Activated T-helper 2 cell treated with anti-CD3 and anti-CD28 coated beads, Interferon-gamma antibody, Interleukin-2, Interleukin-4, amounts not matched to agents 10 μg/mL and 5 μg/mL and 100 μg/mL, durations not matched to agents 14 hours and 24 hours and 36 hours (primary cell): Measurements from ENCODE around the gene ABCG5. TPM values are rescaled to one million over a fixed set of nuclear protein-coding genes. Genes with fewer than 3 reads are reported as not detected.

Source experiments
- DNase-seq: peaks from one replicate; pipeline ENCODE4 v3.0.0; 2021; ENCODE audit warnings: low spot score
- H3K27ac Mint-ChIP-seq: one replicate; pipeline ENCODE4 v1.8.0; 2021; ENCODE audit warnings: mixed read lengths
- H3K27me3 Mint-ChIP-seq: one replicate; pipeline ENCODE4 v1.8.0; 2021; ENCODE audit warnings: low read depth, mixed read lengths
- H3K36me3 Mint-ChIP-seq: one replicate; pipeline ENCODE4 v1.8.0; 2021; ENCODE audit warnings: low read depth, mixed read lengths
- H3K4me1 Mint-ChIP-seq: one replicate; pipeline ENCODE4 v1.8.0; 2021; ENCODE audit warnings: low read depth, mixed read lengths
- H3K4me3 Mint-ChIP-seq: one replicate; pipeline ENCODE4 v1.8.0; 2021; ENCODE audit warnings: low read depth, mild to moderate bottlenecking, moderate library complexity, mixed read lengths
- H3K9me3 Mint-ChIP-seq: one replicate; pipeline ENCODE4 v1.8.0; 2021; ENCODE audit warnings: mixed read lengths
- intact Hi-C: fragments of 100-400 bp; cut with micrococcal nuclease; formaldehyde crosslinking; loops from one replicate; pipeline ENCODE4 v1.15.1; 2023
- total RNA-seq: library from RNA; stranded (reverse); gene quantifications from 2 replicates; pipeline ENCODE4 v1.2.3, GENCODE V29; 2022

ABCG5 gene
- total RNA-seq, 1 donor from 2014 or later: 0.14 TPM

DNA sequence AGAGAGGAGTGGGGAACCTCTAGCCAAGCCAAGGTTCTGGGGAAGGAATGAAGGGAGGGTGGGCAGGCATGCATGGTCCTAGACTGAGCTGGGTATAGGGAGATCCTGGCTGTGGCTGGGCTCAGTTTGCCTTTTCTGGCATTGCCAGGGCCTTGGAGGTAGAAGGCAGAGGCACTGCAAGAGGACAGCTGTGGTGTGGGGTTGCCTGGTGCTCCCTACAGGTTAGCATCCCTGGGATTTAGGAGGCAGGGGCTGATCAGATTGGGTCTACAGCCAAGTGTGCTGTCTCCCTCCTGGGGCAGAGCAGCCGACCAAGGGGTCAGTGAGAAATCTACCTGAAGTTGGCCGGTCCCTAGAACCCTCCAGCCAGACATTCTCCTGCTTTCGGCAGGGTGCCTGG lies 16.0 kb upstream of the ABCG5 start:
- Mint-ChIP-seq H3K27ac (no peak overlapping the region), H3K4me3 (no peak overlapping the region), H3K36me3 (no peaks in the 10 kb centered on the region), H3K27me3 (peaks cover 39% of the 10 kb centered on the region), H3K9me3 (no peaks in the 10 kb centered on the region), H3K4me1 (no peaks in the 10 kb centered on the region)
- intact Hi-C loops: no loop called here
- no peak for DNase-seq

DNA sequence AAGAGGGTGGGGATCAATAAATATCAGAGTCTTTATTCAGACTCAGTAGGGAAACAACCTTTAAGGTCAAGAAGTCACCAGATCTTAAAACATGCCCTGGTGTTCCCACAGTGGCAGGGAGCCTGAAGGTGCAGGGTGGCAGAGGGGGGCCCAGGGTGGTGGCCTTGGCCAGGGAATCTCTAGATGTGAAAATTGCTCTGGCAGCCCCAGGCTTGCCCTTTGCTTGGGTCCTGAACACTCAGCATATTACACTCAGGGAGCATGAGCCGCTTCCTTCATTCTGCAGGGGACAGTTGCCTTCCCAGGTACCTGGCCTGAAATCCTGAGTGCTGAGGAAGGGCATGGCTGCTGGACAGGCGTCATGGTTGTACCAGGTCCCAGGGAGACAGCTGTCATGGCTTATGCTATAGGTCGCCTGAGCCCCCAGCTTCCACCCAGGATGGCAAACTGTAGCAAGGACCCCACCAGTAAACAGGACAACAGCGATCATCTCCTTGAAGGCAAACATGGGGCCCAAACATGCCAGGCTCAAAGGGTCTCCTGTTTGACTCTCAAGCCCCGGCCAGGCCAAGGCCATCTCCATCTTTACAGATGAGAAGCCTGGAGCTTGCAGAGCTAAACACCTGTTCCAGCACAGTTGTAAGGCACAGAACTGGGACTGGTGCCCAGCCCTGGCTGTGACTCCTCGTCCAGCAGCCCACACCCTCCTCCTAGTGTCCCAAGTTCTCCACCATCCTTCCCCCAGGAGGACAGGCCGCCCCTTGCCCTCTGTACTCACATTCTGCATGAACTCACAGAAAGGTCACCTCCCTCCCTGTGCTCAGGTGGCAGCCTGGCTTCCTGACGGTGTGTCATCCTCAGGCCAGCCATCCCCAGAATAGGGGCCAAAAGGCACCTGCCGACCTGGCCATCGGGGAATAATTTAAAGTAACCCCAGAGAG lies 14.8 kb upstream of the ABCG5 start:
- no peaks in the 10 kb centered on the region for H3K4me1 Mint-ChIP-seq
- H3K27me3 Mint-ChIP-seq: peaks cover 32% of the 10 kb centered on the region
- H3K4me3 Mint-ChIP-seq: no peak overlapping the region
- no peaks in the 10 kb centered on the region for H3K36me3 Mint-ChIP-seq
- DNase-seq: no peak
- H3K9me3 Mint-ChIP-seq: no peaks in the 10 kb centered on the region
- no peak overlapping the region for H3K27ac Mint-ChIP-seq
- intact Hi-C loops: no loop called here

GRCh38 chr2:43852196-43852730 lies 13.6 kb upstream of the ABCG5 start:
- Mint-ChIP-seq H3K9me3 (no peaks in the 10 kb centered on the region), H3K4me1 (no peaks in the 10 kb centered on the region), H3K27ac (no peak overlapping the region), H3K4me3 (no peak overlapping the region), H3K36me3 (no peaks in the 10 kb centered on the region), H3K27me3 (peaks cover 21% of the 10 kb centered on the region)
- intact Hi-C loops: no loop called here
- no peak for DNase-seq

GRCh38 chr2:43851011-43851980 lies 12.7 kb upstream of the ABCG5 start:
- H3K4me3 Mint-ChIP-seq: no peak overlapping the region
- H3K9me3 Mint-ChIP-seq: no peaks in the 10 kb centered on the region
- DNase-seq: no peak
- H3K27me3 Mint-ChIP-seq: peaks cover 14% of the 10 kb centered on the region
- H3K27ac Mint-ChIP-seq: no peak overlapping the region
- no peaks in the 10 kb centered on the region for H3K4me1 Mint-ChIP-seq
- H3K36me3 Mint-ChIP-seq: no peaks in the 10 kb centered on the region
- intact Hi-C loops: no loop called here

DNA sequence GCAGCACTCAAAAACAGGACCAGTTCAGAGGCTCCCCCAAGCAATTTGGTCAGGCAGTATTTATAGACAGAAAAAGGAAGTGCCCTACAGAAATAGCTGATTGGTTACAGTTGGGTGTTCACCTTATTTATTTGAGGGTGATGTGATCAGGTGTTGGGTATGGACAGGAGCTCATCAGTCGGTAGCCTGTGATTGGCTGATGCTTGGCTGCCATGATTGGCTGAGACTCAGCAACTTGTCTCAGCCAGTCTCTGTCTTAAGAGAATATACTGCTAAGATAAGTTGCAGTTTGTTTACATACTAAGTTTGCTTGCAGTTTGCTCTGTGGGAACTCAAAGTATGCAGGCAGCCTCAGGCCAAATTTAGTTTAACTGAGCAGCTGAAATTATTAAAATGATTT lies 9.6 kb upstream of the ABCG5 start:
- no peak for DNase-seq
- Mint-ChIP-seq H3K36me3 (no peaks in the 10 kb centered on the region), H3K4me3 (no peak overlapping the region), H3K27ac (no peak overlapping the region), H3K4me1 (no peaks in the 10 kb centered on the region), H3K9me3 (no peaks in the 10 kb centered on the region), H3K27me3 (peaks cover 3% of the 10 kb centered on the region)
- intact Hi-C loops: no loop called here

- intact Hi-C loops: no loop called here
- H3K36me3 Mint-ChIP-seq: no peaks in the 10 kb centered on the region
- H3K27me3 Mint-ChIP-seq: peaks cover 3% of the 10 kb centered on the region
- H3K9me3 Mint-ChIP-seq: no peaks in the 10 kb centered on the region
- no peak for DNase-seq
- no peak overlapping the region for H3K4me3 Mint-ChIP-seq
- no peak overlapping the region for H3K27ac Mint-ChIP-seq
- H3K4me1 Mint-ChIP-seq: no peaks in the 10 kb centered on the region
Observed at GRCh38 chr2:43846140-43846793, 7.6 kb upstream of the ABCG5 start.

GRCh38 chr2:43845181-43845580 lies 6.5 kb upstream of the ABCG5 start:
- H3K4me3 Mint-ChIP-seq: no peak overlapping the region
- no peak for DNase-seq
- no peak overlapping the region for H3K27ac Mint-ChIP-seq
- H3K27me3 Mint-ChIP-seq: peaks cover 3% of the 10 kb centered on the region
- H3K9me3 Mint-ChIP-seq: no peaks in the 10 kb centered on the region
- intact Hi-C loops: no loop called here
- no peaks in the 10 kb centered on the region for H3K4me1 Mint-ChIP-seq
- no peaks in the 10 kb centered on the region for H3K36me3 Mint-ChIP-seq

DNA sequence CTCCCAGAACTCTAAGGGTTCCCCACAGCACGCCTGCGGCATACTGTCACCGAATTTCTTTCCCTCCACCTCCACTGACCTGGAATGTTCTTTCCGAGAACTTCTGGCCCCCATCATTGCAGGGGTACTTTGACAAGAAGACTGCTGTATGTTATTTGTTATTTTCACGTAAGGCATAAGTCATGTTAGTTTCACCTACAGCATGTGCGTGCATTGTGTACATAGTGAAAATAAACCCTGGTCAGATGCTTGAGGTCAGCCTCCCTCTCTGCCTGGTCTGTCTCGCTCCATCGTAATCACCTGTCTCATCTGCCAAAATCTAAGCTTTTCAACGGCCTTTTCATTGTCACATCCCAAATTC lies 4.2 kb upstream of the ABCG5 start:
- no peaks in the 10 kb centered on the region for H3K4me1 Mint-ChIP-seq
- no peak overlapping the region for H3K27ac Mint-ChIP-seq
- DNase-seq: no peak
- intact Hi-C loops: no loop called here
- H3K9me3 Mint-ChIP-seq: no peaks in the 10 kb centered on the region
- no peak overlapping the region for H3K4me3 Mint-ChIP-seq
- H3K36me3 Mint-ChIP-seq: no peaks in the 10 kb centered on the region
- peaks cover 3% of the 10 kb centered on the region for H3K27me3 Mint-ChIP-seq

DNA sequence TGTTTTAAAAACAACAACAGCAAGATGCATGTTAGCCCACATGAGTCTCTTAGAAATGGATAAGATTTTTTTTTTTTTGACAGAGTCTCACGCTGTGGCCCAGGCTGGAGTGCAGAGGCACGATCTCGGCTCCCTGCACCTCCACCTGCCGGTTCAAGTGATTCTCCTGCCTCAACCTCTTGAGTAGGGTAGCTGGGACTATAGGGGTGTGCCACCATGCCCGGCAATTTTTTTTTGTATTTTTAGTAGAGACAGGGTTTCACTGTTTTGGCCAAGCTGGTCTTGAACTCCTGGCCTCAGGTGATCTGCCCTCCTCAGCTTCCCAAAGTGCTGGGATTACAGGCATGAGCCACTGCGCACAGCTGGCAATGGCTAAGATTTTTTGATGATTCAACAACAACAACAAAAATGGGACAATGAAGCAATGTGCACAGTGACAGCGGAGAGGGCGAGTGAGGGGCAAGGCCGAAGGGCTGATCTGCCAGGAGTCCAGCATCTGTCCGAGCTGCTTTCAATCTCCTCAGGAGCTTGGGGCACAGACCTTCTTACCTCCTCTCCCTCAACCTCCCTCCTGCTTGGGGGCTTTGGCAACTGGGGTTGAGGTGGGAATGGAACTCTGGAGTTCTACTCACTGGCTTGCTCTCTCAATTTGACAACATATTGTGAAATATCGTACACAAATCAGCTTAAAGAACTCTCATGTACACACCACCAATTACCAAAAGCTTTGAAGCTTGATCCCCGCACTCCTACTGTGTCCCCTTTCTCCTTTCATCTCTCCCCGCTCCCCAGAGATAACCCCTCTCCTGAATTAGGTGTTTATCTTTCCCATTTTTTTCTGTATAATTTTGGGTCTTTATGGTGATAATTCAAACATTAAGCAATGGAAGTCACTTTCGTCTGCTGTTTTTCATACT lies 3.6 kb upstream of the ABCG5 start:
- Mint-ChIP-seq H3K27ac (no peak overlapping the region), H3K4me3 (no peak overlapping the region), H3K4me1 (no peaks in the 10 kb centered on the region), H3K36me3 (no peaks in the 10 kb centered on the region), H3K9me3 (no peaks in the 10 kb centered on the region), H3K27me3 (peaks cover 3% of the 10 kb centered on the region)
- DNase-seq: no peak
- intact Hi-C loops: no loop called here

DNA sequence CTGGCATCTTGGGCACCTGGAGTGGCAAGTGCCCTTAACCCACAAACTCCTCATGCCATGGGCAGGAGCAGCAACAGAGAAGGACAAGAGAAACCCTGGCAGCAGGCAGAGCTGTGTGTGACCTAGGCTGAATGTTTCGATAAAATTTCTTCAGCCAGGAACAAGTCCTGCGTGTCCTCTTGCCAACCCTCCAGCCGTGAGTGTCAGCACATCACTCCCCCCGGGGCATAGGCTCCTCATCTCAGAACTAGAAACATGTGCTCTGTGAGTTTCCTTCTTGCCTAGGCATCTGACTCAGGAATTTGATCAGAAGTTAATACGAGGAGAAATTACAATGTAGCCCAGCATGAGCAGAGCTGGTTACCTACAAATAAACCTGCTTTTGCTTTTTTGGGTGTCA lies 2.3 kb upstream of the ABCG5 start:
- no peak overlapping the region for H3K27ac Mint-ChIP-seq
- H3K9me3 Mint-ChIP-seq: no peaks in the 10 kb centered on the region
- no peak for DNase-seq
- H3K4me1 Mint-ChIP-seq: no peaks in the 10 kb centered on the region
- intact Hi-C loops: no loop called here
- H3K4me3 Mint-ChIP-seq: no peak overlapping the region
- H3K36me3 Mint-ChIP-seq: no peaks in the 10 kb centered on the region
- H3K27me3 Mint-ChIP-seq: no peaks in the 10 kb centered on the region

- intact Hi-C loops: no loop called here
- H3K27ac Mint-ChIP-seq: no peak overlapping the region
- H3K4me3 Mint-ChIP-seq: no peak overlapping the region
- H3K4me1 Mint-ChIP-seq: no peaks in the 10 kb centered on the region
- no peaks in the 10 kb centered on the region for H3K27me3 Mint-ChIP-seq
- no peaks in the 10 kb centered on the region for H3K36me3 Mint-ChIP-seq
- DNase-seq: no peak
- no peaks in the 10 kb centered on the region for H3K9me3 Mint-ChIP-seq
Observed at GRCh38 chr2:43839776-43840564, 1.3 kb upstream of the ABCG5 start.
